Measurements from ENCODE around the gene XYLB. TPM values are rescaled to one million over a fixed set of nuclear protein-coding genes. Genes with fewer than 3 reads are reported as not detected.

XYLB gene
- polyA plus RNA-seq, 1 of the 3 experiments (the other 2 are of a cell fraction) = 2.7 TPM

DNA sequence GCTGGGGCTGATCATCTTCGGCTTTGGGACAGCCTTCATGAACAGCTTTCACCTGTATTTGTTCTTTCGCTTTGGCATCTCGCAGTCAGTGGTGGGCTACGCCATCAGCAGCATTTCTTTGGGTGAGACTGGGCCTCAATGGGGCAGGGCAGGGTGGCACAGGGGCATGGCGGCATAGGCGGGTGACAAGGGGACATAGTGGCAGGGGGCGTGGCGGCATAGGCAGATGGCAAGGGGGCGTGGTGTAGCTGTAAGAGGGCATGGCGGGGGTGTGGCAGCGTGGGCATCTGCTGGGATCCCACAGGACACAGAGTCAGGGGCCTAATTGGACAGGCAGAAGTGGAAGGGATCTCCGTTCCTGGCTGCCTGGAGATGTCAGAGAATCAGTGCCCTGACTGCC lies 39.0 kb upstream of the XYLB start:
- TF ChIP-seq CHD2 (IDR thresholded peaks at IDR 0.05; ENCODE audit: low read length, partially characterized antibody) = no peak
- TF ChIP-seq, protein P1, sequence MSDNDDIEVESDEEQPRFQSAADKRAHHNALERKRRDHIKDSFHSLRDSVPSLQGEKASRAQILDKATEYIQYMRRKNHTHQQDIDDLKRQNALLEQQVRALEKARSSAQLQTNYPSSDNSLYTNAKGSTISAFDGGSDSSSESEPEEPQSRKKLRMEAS (IDR thresholded peaks at IDR 0.05; ENCODE audit: low read depth) = no peak
- TF ChIP-seq SMC3 (IDR thresholded peaks at IDR 0.05; ENCODE audit: low read depth, low read length) = no peak
- TF ChIP-seq, protein P2, sequence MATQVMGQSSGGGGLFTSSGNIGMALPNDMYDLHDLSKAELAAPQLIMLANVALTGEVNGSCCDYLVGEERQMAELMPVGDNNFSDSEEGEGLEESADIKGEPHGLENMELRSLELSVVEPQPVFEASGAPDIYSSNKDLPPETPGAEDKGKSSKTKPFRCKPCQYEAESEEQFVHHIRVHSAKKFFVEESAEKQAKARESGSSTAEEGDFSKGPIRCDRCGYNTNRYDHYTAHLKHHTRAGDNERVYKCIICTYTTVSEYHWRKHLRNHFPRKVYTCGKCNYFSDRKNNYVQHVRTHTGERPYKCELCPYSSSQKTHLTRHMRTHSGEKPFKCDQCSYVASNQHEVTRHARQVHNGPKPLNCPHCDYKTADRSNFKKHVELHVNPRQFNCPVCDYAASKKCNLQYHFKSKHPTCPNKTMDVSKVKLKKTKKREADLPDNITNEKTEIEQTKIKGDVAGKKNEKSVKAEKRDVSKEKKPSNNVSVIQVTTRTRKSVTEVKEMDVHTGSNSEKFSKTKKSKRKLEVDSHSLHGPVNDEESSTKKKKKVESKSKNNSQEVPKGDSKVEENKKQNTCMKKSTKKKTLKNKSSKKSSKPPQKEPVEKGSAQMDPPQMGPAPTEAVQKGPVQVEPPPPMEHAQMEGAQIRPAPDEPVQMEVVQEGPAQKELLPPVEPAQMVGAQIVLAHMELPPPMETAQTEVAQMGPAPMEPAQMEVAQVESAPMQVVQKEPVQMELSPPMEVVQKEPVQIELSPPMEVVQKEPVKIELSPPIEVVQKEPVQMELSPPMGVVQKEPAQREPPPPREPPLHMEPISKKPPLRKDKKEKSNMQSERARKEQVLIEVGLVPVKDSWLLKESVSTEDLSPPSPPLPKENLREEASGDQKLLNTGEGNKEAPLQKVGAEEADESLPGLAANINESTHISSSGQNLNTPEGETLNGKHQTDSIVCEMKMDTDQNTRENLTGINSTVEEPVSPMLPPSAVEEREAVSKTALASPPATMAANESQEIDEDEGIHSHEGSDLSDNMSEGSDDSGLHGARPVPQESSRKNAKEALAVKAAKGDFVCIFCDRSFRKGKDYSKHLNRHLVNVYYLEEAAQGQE (IDR thresholded peaks at IDR 0.05; ENCODE audit: low read depth, low read length) = no peak
- no peaks in the 10 kb centered on the region for H4K20me1 ChIP-seq (ENCODE audit: insufficient read depth)
- CTCF ChIA-PET = interaction anchor here (3.0 kb wide), 1 partner anchor 9 kb away, joined by 11 read pairs; no protein-coding TSS in a partner anchor

DNA sequence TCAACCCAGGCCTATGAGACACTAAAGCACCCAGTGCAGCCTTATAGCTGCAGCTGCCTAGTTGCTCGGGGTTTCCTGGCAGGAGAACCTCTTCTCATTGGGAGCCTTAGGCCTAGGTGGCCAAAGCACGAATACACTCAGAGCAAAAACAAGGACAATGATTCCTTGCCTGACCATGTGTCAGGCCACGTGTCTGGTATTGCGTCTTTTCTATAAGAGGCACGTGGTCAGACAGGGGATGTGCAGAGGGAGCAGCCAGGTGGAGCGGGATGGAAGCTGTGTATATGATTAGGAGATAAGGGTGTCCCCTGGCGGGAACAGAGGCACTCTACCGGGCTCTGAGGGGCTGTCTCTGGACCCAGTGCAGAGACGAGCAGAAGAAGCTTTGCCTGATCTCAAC lies 38.1 kb upstream of the XYLB start:
- no peaks in the 10 kb centered on the region for H3K9me2 ChIP-seq
- CTCF ChIA-PET = interaction anchor here (3.0 kb wide), 1 partner anchor 10 kb away, joined by 11 read pairs; no protein-coding TSS in a partner anchor

More for the DNA sequence above, 39.0 kb upstream of the XYLB start:
- Histone ChIP-seq H3F3A (replicated peaks; ENCODE audit: insufficient read depth) (no peaks in the 10 kb centered on the region), H3K9me3 (no peaks in the 10 kb centered on the region), H3K27ac (ENCODE audit: low read depth in 2 of 2, low read length in 1 of 2) (no peak overlapping the region), H3K9me2 (no peaks in the 10 kb centered on the region), H3K79me2 (ENCODE audit: insufficient read depth) (no peaks in the 10 kb centered on the region), H3K27me3 (ENCODE audit: insufficient read depth) (no peaks in the 10 kb centered on the region; the same call in 1 of the 2 replicates), H3K4me3 (ENCODE audit: low read depth in 2 of 2, low read length in 1 of 2) (no peak overlapping the region), H3K4me2 (no peak overlapping the region), H3K9ac (no peak overlapping the region), H2AFZ (ENCODE audit: low read depth) (no peak overlapping the region), H3K36me3 (replicated peaks in 1 of 2; ENCODE audit: control insufficient read depth in 1 of 2, insufficient read depth in 2 of 2, low read length in 1 of 2) (no peaks in the 10 kb centered on the region), H3K4me1 (ENCODE audit: control insufficient read depth in 1 of 2, insufficient read depth in 2 of 2, low read depth in 1 of 2, low read length in 1 of 2) (no peaks in the 10 kb centered on the region)
- 80% methylated on average over 12 of the region's 12 CpGs for WGBS (ENCODE audit: low lambda C conversion rate)
- POLR2A ChIA-PET = no interaction called here
- no peak for DNase-seq

More for the DNA sequence above, 38.1 kb upstream of the XYLB start:
- POLR2A ChIA-PET = no interaction called here
- Histone ChIP-seq H3K9ac (no peak overlapping the region), H3K79me2 (ENCODE audit: insufficient read depth) (no peaks in the 10 kb centered on the region), H3F3A (replicated peaks; ENCODE audit: insufficient read depth) (no peaks in the 10 kb centered on the region), H2AFZ (ENCODE audit: low read depth) (no peak overlapping the region), H3K27ac (ENCODE audit: low read depth in 2 of 2, low read length in 1 of 2) (no peak overlapping the region), H3K4me2 (no peak overlapping the region), H3K4me1 (ENCODE audit: control insufficient read depth in 1 of 2, insufficient read depth in 2 of 2, low read depth in 1 of 2, low read length in 1 of 2) (no peaks in the 10 kb centered on the region; a peak in 1 of 4 replicates), H3K36me3 (replicated peaks in 1 of 2; ENCODE audit: control insufficient read depth in 1 of 2, insufficient read depth in 2 of 2, low read length in 1 of 2) (no peaks in the 10 kb centered on the region), H3K4me3 (ENCODE audit: low read depth in 2 of 2, low read length in 1 of 2) (no peak overlapping the region), H4K20me1 (ENCODE audit: insufficient read depth) (no peaks in the 10 kb centered on the region), H3K27me3 (ENCODE audit: insufficient read depth) (no peaks in the 10 kb centered on the region; the same call in 1 of the 2 replicates), H3K9me3 (no peaks in the 10 kb centered on the region)
- 72% methylated on average over 7 of the region's 9 CpGs for WGBS (ENCODE audit: low lambda C conversion rate)
- no peak for DNase-seq
- TF ChIP-seq POLR2AphosphoS5 (IDR thresholded peaks at IDR 0.05; ENCODE audit: low read depth, low read length) (no peak), NRF1 (IDR thresholded peaks at IDR 0.05; ENCODE audit: low read depth, low read length) (no peak), RAD21 (IDR thresholded peaks at IDR 0.05; ENCODE audit: low read length) (no peak), TCF12 (IDR thresholded peaks at IDR 0.05) (no peak), FOSL2 (IDR thresholded peaks at IDR 0.05; ENCODE audit: borderline replicate concordance, low read depth) (no peak)
- TF ChIP-seq, protein P1 (IDR thresholded peaks at IDR 0.05; ENCODE audit: low read depth) = no peak
- TF ChIP-seq, protein P3, sequence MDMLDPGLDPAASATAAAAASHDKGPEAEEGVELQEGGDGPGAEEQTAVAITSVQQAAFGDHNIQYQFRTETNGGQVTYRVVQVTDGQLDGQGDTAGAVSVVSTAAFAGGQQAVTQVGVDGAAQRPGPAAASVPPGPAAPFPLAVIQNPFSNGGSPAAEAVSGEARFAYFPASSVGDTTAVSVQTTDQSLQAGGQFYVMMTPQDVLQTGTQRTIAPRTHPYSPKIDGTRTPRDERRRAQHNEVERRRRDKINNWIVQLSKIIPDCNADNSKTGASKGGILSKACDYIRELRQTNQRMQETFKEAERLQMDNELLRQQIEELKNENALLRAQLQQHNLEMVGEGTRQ (IDR thresholded peaks at IDR 0.05; ENCODE audit: borderline replicate concordance, low read depth, low read length) = no peak
